ENCODE measurements around the gene PLEKHM3.

PLEKHM3 gene

GRCh38 chr2:207932106-207932505 is 93.2 kb downstream of the PLEKHM3 start:
- Histone ChIP-seq H3K4me2 (ENCODE audit: low read depth, low read length, poor library complexity, severe bottlenecking) (no peak overlapping the region), H3K4me3 (ENCODE audit: low read length, poor library complexity, severe bottlenecking) (no peak overlapping the region), H2AFZ (ENCODE audit: low read length) (no peak overlapping the region), H3K9me2 (replicated peaks; ENCODE audit: low read depth, low read length) (no peaks in the 10 kb centered on the region), H4K20me1 (ENCODE audit: insufficient read depth, low read length, poor library complexity, severe bottlenecking) (no peaks in the 10 kb centered on the region), H3K9ac (ENCODE audit: low read depth, low read length, poor library complexity, severe bottlenecking) (no peak overlapping the region), H3F3A (ENCODE audit: low read depth) (no peaks in the 10 kb centered on the region), H3K27me3 (ENCODE audit: insufficient read depth, low read length, poor library complexity, severe bottlenecking) (no peaks in the 10 kb centered on the region), H3K4me1 (ENCODE audit: insufficient read depth, low read length, poor library complexity, severe bottlenecking) (peaks cover 9% of the 10 kb centered on the region), H3K36me3 (ENCODE audit: insufficient read depth, low read length) (peaks cover 9% of the 10 kb centered on the region; the same call in 1 of the 2 replicates), H3K9me3 (ENCODE audit: insufficient read depth, low read depth, low read length) (no peaks in the 10 kb centered on the region), H3K79me2 (ENCODE audit: insufficient read depth, low read length) (no peaks in the 10 kb centered on the region)
- TF ChIP-seq CTCF (conservative IDR thresholded peaks at IDR 0.05; ENCODE audit: low read length): no peak
- no peak for TF ChIP-seq EZH2phosphoT487 (IDR thresholded peaks at IDR 0.05; ENCODE audit: borderline replicate concordance)

- no peak overlapping the region for H3K9ac ChIP-seq (ENCODE audit: low read depth, low read length, poor library complexity, severe bottlenecking)
- H3K4me2 ChIP-seq (ENCODE audit: low read depth, low read length, poor library complexity, severe bottlenecking): no peak overlapping the region
- H3K79me2 ChIP-seq (ENCODE audit: insufficient read depth, low read length): no peaks in the 10 kb centered on the region
- no peaks in the 10 kb centered on the region for H4K20me1 ChIP-seq (ENCODE audit: insufficient read depth, low read length, poor library complexity, severe bottlenecking)
- H3K4me3 ChIP-seq (ENCODE audit: low read length, poor library complexity, severe bottlenecking): no peak overlapping the region
- H3K4me1 ChIP-seq (ENCODE audit: insufficient read depth, low read length, poor library complexity, severe bottlenecking): peaks cover 10% of the 10 kb centered on the region
- peaks cover 9% of the 10 kb centered on the region; the same call in 1 of the 2 replicates for H3K36me3 ChIP-seq (ENCODE audit: insufficient read depth, low read length)
- no peaks in the 10 kb centered on the region for H3K9me2 ChIP-seq (replicated peaks; ENCODE audit: low read depth, low read length)
- no peaks in the 10 kb centered on the region for H3K27me3 ChIP-seq (ENCODE audit: insufficient read depth, low read length, poor library complexity, severe bottlenecking)
- H2AFZ ChIP-seq (ENCODE audit: low read length): no peak overlapping the region
- TF ChIP-seq CTCF (conservative IDR thresholded peaks at IDR 0.05; ENCODE audit: low read length): no peak
- TF ChIP-seq EZH2phosphoT487 (IDR thresholded peaks at IDR 0.05; ENCODE audit: borderline replicate concordance): no peak
- H3K9me3 ChIP-seq (ENCODE audit: insufficient read depth, low read depth, low read length): no peaks in the 10 kb centered on the region
- H3F3A ChIP-seq (ENCODE audit: low read depth): no peaks in the 10 kb centered on the region
Measured at GRCh38 chr2:207930747-207931146, 94.6 kb downstream of the PLEKHM3 start.

GRCh38 chr2:207929923-207930322 is 95.4 kb downstream of the PLEKHM3 start:
- no peaks in the 10 kb centered on the region for H3F3A ChIP-seq (ENCODE audit: low read depth)
- H3K27me3 ChIP-seq (ENCODE audit: insufficient read depth, low read length, poor library complexity, severe bottlenecking): no peaks in the 10 kb centered on the region
- peaks cover 9% of the 10 kb centered on the region; the same call in 1 of the 2 replicates for H3K36me3 ChIP-seq (ENCODE audit: insufficient read depth, low read length)
- H4K20me1 ChIP-seq (ENCODE audit: insufficient read depth, low read length, poor library complexity, severe bottlenecking): no peaks in the 10 kb centered on the region
- H3K4me2 ChIP-seq (ENCODE audit: low read depth, low read length, poor library complexity, severe bottlenecking): no peak overlapping the region
- peaks cover 7% of the 10 kb centered on the region for H3K4me1 ChIP-seq (ENCODE audit: insufficient read depth, low read length, poor library complexity, severe bottlenecking)
- no peaks in the 10 kb centered on the region for H3K9me3 ChIP-seq (ENCODE audit: insufficient read depth, low read depth, low read length)
- H3K9ac ChIP-seq (ENCODE audit: low read depth, low read length, poor library complexity, severe bottlenecking): no peak overlapping the region
- H3K4me3 ChIP-seq (ENCODE audit: low read length, poor library complexity, severe bottlenecking): no peak overlapping the region
- TF ChIP-seq EZH2phosphoT487 (IDR thresholded peaks at IDR 0.05; ENCODE audit: borderline replicate concordance) (no peak), CTCF (conservative IDR thresholded peaks at IDR 0.05; ENCODE audit: low read length) (no peak)
- no peak overlapping the region for H2AFZ ChIP-seq (ENCODE audit: low read length)
- H3K9me2 ChIP-seq (replicated peaks; ENCODE audit: low read depth, low read length): no peaks in the 10 kb centered on the region
- H3K79me2 ChIP-seq (ENCODE audit: insufficient read depth, low read length): no peaks in the 10 kb centered on the region
